ENCODE data around the gene AUTS2. TPM values are rescaled to one million over a fixed set of nuclear protein-coding genes. Genes with fewer than 3 reads are reported as not detected.

The AUTS2 gene
- total and polyA plus RNA-seq, 4 donors = 4.9 to 24.4 (median 7.0) TPM

DNA sequence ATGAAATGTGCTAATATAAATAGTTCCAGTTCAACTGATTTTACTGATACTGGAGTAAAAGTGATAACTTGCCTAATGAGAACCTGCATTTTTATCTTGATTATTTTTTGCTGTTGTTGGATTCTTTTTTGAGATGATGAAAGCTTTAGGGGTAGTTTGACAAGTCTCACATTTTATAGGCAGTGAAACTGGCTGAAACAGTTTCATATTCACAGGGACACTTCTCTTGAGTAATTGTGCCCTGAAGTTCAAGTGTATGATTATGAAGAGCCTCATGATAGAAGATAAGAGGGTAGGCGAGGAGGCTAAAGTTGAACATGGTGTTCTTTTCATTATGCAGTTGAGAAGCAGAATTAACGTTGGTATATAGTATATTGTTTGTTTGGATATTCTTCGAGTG lies 5.1 kb downstream of the AUTS2 start:
- no peak overlapping the region for H3K9ac ChIP-seq (ENCODE audit: low read depth in 1 of 2, low read length in 2 of 2)
- no peak overlapping the region for H3K4me3 ChIP-seq (ENCODE audit: low read depth in 1 of 3, low read length in 3 of 3)
- no peaks in the 10 kb centered on the region for H3K36me3 ChIP-seq (ENCODE audit: control insufficient read depth in 4 of 4, insufficient read depth in 3 of 4, low read depth in 1 of 4, low read length in 3 of 4)
- DNase-seq (ENCODE audit: low spot score) = no peak
- WGBS = 74% methylated on average over 3 of the region's 3 CpGs
- H3K9me3 ChIP-seq (ENCODE audit: control insufficient read depth in 4 of 4, low read length in 3 of 4) = no peaks in the 10 kb centered on the region
- H3K4me1 ChIP-seq (ENCODE audit: control insufficient read depth in 4 of 4, insufficient read depth in 4 of 4, low read length in 3 of 4) = peaks cover 0 to 16% (median 7%) of the 10 kb centered on the region in 4 donors
- H3K27me3 ChIP-seq (ENCODE audit: control insufficient read depth in 4 of 4, insufficient read depth in 4 of 4, low read length in 3 of 4) = no peaks in the 10 kb centered on the region
- no peak for TF ChIP-seq NR2F2 (IDR thresholded peaks at IDR 0.05)
- H3K27ac ChIP-seq (ENCODE audit: low read depth in 1 of 2, low read length in 2 of 2) = no peak overlapping the region

DNA sequence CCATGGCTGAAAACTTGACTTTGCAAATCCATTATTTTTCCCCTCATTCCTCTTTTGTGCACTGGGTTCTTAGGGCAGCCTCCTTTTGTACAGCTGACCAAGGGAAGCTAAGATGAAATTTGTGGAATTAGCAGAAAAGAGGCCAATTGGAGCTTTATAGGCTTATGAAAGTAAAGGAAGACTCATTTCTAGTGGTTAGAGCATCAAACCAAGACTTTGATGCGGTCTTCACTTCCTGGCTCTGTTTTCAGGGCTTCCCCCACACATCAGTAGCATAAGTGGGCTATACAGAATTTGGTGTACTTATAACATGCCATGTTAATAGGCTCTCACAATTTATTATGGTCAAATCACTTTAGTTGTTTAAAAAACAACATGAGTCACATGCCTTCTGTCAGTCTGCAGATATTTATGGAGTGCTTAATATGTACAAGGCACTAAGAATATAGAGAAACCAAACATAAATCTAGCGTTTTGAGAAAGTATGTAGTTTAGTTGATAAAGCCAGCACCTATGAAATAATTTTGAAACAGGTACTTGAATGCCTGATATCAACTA lies 5.7 kb downstream of the AUTS2 start:
- DNase-seq (ENCODE audit: low spot score) = no peak

DNA sequence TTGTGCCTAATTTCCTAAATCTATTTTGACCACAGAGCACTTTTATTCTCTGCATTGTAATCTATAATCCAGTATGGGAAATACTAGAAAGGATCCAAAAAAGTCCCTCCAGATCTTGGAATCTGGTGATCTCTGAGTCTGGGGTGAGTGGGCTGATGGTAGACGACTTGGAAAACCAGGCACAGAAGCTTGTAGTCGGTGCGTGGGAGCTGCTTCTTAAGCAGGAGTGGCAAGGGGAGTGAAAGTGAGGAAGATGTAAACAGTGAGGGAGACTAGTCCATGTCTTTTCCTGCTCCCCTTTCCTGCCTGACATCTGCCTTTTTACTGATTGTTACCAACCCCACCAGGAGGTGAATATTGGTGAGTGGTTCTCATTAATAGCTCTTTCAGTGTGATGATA lies 6.8 kb downstream of the AUTS2 start:
- Histone ChIP-seq H3K4me3 (ENCODE audit: low read depth in 1 of 3, low read length in 3 of 3) (no peak overlapping the region), H3K4me1 (ENCODE audit: control insufficient read depth in 4 of 4, insufficient read depth in 4 of 4, low read length in 3 of 4) (peaks cover 0 to 2% (median under 1%) of the 10 kb centered on the region in 4 donors), H3K9me3 (ENCODE audit: control insufficient read depth in 4 of 4, low read length in 3 of 4) (no peaks in the 10 kb centered on the region), H3K36me3 (ENCODE audit: control insufficient read depth in 4 of 4, insufficient read depth in 3 of 4, low read depth in 1 of 4, low read length in 3 of 4) (no peaks in the 10 kb centered on the region), H3K27me3 (ENCODE audit: control insufficient read depth in 4 of 4, insufficient read depth in 4 of 4, low read length in 3 of 4) (no peaks in the 10 kb centered on the region), H3K9ac (ENCODE audit: low read depth in 1 of 2, low read length in 2 of 2) (no peak overlapping the region), H3K27ac (ENCODE audit: low read depth in 1 of 2, low read length in 2 of 2) (no peak overlapping the region)
- DNase-seq (ENCODE audit: low spot score) = no peak
- 78% methylated on average over 3 of the region's 3 CpGs for WGBS
- TF ChIP-seq RXRA (IDR thresholded peaks at IDR 0.05) = no peak
- TF ChIP-seq HNF4G (IDR thresholded peaks at IDR 0.05) = no peak
- TF ChIP-seq, protein P1, sequence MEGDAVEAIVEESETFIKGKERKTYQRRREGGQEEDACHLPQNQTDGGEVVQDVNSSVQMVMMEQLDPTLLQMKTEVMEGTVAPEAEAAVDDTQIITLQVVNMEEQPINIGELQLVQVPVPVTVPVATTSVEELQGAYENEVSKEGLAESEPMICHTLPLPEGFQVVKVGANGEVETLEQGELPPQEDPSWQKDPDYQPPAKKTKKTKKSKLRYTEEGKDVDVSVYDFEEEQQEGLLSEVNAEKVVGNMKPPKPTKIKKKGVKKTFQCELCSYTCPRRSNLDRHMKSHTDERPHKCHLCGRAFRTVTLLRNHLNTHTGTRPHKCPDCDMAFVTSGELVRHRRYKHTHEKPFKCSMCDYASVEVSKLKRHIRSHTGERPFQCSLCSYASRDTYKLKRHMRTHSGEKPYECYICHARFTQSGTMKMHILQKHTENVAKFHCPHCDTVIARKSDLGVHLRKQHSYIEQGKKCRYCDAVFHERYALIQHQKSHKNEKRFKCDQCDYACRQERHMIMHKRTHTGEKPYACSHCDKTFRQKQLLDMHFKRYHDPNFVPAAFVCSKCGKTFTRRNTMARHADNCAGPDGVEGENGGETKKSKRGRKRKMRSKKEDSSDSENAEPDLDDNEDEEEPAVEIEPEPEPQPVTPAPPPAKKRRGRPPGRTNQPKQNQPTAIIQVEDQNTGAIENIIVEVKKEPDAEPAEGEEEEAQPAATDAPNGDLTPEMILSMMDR (IDR thresholded peaks at IDR 0.05; ENCODE audit: low read depth, low read length, missing input control) = no peak
- no peak for TF ChIP-seq FOXA2 (IDR thresholded peaks at IDR 0.05)
- TF ChIP-seq, protein P2, sequence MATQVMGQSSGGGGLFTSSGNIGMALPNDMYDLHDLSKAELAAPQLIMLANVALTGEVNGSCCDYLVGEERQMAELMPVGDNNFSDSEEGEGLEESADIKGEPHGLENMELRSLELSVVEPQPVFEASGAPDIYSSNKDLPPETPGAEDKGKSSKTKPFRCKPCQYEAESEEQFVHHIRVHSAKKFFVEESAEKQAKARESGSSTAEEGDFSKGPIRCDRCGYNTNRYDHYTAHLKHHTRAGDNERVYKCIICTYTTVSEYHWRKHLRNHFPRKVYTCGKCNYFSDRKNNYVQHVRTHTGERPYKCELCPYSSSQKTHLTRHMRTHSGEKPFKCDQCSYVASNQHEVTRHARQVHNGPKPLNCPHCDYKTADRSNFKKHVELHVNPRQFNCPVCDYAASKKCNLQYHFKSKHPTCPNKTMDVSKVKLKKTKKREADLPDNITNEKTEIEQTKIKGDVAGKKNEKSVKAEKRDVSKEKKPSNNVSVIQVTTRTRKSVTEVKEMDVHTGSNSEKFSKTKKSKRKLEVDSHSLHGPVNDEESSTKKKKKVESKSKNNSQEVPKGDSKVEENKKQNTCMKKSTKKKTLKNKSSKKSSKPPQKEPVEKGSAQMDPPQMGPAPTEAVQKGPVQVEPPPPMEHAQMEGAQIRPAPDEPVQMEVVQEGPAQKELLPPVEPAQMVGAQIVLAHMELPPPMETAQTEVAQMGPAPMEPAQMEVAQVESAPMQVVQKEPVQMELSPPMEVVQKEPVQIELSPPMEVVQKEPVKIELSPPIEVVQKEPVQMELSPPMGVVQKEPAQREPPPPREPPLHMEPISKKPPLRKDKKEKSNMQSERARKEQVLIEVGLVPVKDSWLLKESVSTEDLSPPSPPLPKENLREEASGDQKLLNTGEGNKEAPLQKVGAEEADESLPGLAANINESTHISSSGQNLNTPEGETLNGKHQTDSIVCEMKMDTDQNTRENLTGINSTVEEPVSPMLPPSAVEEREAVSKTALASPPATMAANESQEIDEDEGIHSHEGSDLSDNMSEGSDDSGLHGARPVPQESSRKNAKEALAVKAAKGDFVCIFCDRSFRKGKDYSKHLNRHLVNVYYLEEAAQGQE (IDR thresholded peaks at IDR 0.05) = no peak
- no peak for TF ChIP-seq EGR1 (IDR thresholded peaks at IDR 0.05; ENCODE audit: low read depth in 2 of 2)
- TF ChIP-seq SP1 (IDR thresholded peaks at IDR 0.05) = no peak

More for the DNA sequence above, 5.7 kb downstream of the AUTS2 start:
- no peak for TF ChIP-seq HNF4G (IDR thresholded peaks at IDR 0.05)
- TF ChIP-seq RXRA (IDR thresholded peaks at IDR 0.05) = no peak
- TF ChIP-seq GABPA (IDR thresholded peaks at IDR 0.05 in 1 of 2, conservative IDR thresholded peaks at IDR 0.05 in 1 of 2) = no peak
- no peak for TF ChIP-seq TAF1 (conservative IDR thresholded peaks at IDR 0.05)
- TF ChIP-seq, protein P3, sequence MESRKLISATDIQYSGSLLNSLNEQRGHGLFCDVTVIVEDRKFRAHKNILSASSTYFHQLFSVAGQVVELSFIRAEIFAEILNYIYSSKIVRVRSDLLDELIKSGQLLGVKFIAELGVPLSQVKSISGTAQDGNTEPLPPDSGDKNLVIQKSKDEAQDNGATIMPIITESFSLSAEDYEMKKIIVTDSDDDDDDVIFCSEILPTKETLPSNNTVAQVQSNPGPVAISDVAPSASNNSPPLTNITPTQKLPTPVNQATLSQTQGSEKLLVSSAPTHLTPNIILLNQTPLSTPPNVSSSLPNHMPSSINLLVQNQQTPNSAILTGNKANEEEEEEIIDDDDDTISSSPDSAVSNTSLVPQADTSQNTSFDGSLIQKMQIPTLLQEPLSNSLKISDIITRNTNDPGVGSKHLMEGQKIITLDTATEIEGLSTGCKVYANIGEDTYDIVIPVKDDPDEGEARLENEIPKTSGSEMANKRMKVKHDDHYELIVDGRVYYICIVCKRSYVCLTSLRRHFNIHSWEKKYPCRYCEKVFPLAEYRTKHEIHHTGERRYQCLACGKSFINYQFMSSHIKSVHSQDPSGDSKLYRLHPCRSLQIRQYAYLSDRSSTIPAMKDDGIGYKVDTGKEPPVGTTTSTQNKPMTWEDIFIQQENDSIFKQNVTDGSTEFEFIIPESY (IDR thresholded peaks at IDR 0.05) = no peak
- TF ChIP-seq SP1 (IDR thresholded peaks at IDR 0.05) = no peak
- TF ChIP-seq RAD21 (IDR thresholded peaks at IDR 0.05) = no peak
- TF ChIP-seq, protein P2 (IDR thresholded peaks at IDR 0.05) = no peak
- no peak for TF ChIP-seq FOXA2 (IDR thresholded peaks at IDR 0.05)
- no peak for TF ChIP-seq EGR1 (IDR thresholded peaks at IDR 0.05; ENCODE audit: low read depth in 2 of 2)
- TF ChIP-seq, protein P4, sequence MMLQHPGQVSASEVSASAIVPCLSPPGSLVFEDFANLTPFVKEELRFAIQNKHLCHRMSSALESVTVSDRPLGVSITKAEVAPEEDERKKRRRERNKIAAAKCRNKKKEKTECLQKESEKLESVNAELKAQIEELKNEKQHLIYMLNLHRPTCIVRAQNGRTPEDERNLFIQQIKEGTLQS (IDR thresholded peaks at IDR 0.05) = no peak
- 77% methylated on average over 2 of the region's 2 CpGs for WGBS
- Histone ChIP-seq H3K4me3 (ENCODE audit: low read depth in 1 of 3, low read length in 3 of 3) (no peak overlapping the region), H3K27me3 (ENCODE audit: control insufficient read depth in 4 of 4, insufficient read depth in 4 of 4, low read length in 3 of 4) (no peaks in the 10 kb centered on the region), H3K4me1 (ENCODE audit: control insufficient read depth in 4 of 4, insufficient read depth in 4 of 4, low read length in 3 of 4) (peaks cover 0 to 11% (median 5%) of the 10 kb centered on the region in 4 donors), H3K9me3 (ENCODE audit: control insufficient read depth in 4 of 4, low read length in 3 of 4) (no peaks in the 10 kb centered on the region), H3K27ac (ENCODE audit: low read depth in 1 of 2, low read length in 2 of 2) (no peak overlapping the region), H3K36me3 (ENCODE audit: control insufficient read depth in 4 of 4, insufficient read depth in 3 of 4, low read depth in 1 of 4, low read length in 3 of 4) (no peaks in the 10 kb centered on the region), H3K9ac (ENCODE audit: low read depth in 1 of 2, low read length in 2 of 2) (no peak overlapping the region)
